ENCODE results near the gene WDR89. TPM values are rescaled to one million over a fixed set of nuclear protein-coding genes. Genes with fewer than 3 reads are reported as not detected.

WDR89 gene
- total and polyA plus RNA-seq, 9 of the 15 experiments (the other 6 are each of a cell fraction or from before 2014, with no cell fraction given): 9.3 to 25.6 (median 16.2) TPM

GRCh38 chr14:63686926-63687325, 45.3 kb upstream of the WDR89 start (continued):
- TF ChIP-seq, protein P1, sequence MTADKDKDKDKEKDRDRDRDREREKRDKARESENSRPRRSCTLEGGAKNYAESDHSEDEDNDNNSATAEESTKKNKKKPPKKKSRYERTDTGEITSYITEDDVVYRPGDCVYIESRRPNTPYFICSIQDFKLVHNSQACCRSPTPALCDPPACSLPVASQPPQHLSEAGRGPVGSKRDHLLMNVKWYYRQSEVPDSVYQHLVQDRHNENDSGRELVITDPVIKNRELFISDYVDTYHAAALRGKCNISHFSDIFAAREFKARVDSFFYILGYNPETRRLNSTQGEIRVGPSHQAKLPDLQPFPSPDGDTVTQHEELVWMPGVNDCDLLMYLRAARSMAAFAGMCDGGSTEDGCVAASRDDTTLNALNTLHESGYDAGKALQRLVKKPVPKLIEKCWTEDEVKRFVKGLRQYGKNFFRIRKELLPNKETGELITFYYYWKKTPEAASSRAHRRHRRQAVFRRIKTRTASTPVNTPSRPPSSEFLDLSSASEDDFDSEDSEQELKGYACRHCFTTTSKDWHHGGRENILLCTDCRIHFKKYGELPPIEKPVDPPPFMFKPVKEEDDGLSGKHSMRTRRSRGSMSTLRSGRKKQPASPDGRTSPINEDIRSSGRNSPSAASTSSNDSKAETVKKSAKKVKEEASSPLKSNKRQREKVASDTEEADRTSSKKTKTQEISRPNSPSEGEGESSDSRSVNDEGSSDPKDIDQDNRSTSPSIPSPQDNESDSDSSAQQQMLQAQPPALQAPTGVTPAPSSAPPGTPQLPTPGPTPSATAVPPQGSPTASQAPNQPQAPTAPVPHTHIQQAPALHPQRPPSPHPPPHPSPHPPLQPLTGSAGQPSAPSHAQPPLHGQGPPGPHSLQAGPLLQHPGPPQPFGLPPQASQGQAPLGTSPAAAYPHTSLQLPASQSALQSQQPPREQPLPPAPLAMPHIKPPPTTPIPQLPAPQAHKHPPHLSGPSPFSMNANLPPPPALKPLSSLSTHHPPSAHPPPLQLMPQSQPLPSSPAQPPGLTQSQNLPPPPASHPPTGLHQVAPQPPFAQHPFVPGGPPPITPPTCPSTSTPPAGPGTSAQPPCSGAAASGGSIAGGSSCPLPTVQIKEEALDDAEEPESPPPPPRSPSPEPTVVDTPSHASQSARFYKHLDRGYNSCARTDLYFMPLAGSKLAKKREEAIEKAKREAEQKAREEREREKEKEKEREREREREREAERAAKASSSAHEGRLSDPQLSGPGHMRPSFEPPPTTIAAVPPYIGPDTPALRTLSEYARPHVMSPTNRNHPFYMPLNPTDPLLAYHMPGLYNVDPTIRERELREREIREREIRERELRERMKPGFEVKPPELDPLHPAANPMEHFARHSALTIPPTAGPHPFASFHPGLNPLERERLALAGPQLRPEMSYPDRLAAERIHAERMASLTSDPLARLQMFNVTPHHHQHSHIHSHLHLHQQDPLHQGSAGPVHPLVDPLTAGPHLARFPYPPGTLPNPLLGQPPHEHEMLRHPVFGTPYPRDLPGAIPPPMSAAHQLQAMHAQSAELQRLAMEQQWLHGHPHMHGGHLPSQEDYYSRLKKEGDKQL (CRISPR knock-in tag; IDR thresholded peaks at IDR 0.05; ENCODE audit: borderline replicate concordance): no peak
- TF ChIP-seq, protein P2, sequence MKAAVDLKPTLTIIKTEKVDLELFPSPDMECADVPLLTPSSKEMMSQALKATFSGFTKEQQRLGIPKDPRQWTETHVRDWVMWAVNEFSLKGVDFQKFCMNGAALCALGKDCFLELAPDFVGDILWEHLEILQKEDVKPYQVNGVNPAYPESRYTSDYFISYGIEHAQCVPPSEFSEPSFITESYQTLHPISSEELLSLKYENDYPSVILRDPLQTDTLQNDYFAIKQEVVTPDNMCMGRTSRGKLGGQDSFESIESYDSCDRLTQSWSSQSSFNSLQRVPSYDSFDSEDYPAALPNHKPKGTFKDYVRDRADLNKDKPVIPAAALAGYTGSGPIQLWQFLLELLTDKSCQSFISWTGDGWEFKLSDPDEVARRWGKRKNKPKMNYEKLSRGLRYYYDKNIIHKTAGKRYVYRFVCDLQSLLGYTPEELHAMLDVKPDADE (conservative IDR thresholded peaks at IDR 0.05; ENCODE audit: control insufficient read depth, low read depth, low read length): no peak
- no peak for TF ChIP-seq KAT7 (CRISPR knock-in tag; IDR thresholded peaks at IDR 0.05; ENCODE audit: borderline replicate concordance)
- TF ChIP-seq ZNF830 (CRISPR knock-in tag; IDR thresholded peaks at IDR 0.05): no peak
- no peak for TF ChIP-seq ZNF699 (CRISPR knock-in tag; IDR thresholded peaks at IDR 0.05; ENCODE audit: insufficient replicate concordance)
